HG03342 (cell line): ENCODE data around the gene FLT3LG.

ENCODE experiments used
- ATAC-seq: cut with Tn5 transposase; IDR thresholded peaks from one replicate; pipeline ENCODE4 v1.9.1; 2021; ENCODE audit warnings: mild to moderate bottlenecking, moderate library complexity; ENCODE audit not compliant: unreplicated experiment

FLT3LG gene

DNA sequence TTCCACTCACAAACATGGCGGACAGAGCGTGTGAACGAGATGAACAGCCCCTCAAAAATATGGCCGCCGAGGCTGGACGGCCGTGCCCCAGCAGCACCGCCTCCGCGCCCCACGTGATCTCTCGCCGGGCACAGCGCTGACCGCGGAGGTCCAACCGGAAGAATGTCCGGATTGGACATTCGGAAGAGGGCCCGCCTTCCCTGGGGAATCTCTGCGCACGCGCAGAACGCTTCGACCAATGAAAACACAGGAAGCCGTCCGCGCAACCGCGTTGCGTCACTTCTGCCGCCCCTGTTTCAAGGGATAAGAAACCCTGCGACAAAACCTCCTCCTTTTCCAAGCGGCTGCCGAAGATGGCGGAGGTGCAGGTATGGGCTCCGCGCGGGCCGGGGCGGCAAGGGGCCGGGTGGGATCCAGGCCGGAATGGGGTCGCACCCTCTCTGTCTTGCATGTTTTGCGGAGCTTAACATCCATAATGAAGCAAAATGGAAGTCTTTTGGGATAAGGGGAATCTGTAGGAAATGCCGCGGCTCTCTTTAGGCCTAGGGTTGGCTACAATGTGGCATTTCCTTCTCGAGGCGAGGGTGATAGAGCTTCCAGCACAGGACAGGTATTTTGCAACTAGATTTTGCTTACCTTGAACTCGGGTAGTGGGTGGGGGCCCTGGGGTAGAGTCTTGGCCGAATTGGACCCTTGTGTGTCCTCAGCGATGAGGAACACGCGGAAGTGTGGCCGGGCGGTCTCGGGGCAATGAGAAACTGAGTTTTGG, 13.4 kb downstream of the FLT3LG start, which contains the start of gene RPL13A:
Gene RPL13A, plus strand, starts transcription at position 332 of the 769 bp plus-strand sequence. Its CDS starts 22 bp downstream, at position 354.
- peak; percentile 84 for ATAC-seq

DNA sequence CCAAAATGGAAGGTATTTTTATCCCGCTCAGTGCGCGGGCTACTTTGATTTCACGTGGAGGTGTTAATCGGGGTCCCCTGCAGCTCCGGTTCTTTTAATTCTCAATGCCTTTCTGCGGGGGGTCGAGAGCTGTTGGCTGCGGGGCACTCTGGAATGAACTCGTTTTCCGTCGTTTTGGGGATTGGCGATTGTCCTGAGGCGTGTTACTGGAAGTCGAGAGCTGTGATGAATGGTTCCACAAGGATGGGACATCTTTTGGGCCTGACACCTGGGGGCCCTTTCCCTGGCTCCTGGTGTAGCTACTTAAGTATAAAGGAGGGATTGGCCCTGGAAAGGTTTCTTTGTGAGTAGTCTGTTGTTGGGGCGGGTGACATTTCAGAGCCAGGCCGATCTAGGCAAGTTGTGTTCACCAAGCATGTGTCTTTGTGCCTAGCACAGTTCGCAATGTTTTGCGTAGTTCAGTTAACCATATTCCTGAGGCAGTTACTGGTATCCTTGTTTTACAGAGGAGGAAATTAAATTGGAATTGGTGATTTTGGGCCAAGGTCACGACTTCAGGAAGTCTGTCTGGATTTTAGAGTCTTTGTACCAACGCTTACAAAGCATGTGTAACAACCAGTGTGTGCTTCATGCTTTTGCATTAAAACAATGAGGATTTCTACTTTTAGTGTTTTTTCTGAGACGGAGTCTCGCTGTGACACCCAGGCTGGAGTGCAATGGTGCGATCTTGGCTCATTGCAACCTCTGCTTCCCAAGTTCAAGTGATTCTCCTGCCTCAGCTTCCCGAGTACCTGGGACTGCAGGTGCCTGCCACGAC, 14.2 kb downstream of the FLT3LG start:
- ATAC-seq: no peak

DNA sequence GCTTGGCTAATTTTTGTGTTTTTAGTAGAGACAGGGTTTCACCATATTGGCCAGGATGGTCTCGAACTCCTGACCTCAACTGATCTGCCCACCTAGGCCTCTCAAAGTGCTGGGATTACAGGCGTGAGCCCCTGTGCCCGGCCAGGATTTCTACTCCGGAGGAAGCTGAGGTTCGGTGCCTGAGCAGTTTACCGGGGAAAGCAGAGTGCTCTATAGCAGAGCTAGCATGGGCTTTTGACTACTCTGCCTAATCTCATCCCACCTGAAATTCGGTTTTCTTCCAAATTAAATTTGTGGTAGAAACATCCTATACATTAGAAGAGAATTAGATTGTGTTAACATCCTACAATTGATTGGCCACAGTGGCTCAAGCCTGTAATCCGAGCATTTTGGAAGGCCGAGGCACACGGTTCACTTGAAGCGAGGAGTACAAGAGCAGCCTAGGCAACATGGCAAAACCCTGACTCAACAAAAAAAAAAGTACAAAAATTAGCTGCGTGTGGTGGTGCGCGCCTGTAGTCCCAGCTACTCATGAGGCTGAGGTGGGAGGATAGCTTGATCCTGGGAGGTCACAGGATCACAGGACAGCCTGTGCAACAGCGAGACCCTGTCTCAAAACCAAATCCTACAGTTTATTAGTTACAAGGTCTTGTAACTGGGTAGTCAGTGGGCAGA, 15.0 kb downstream of the FLT3LG start:
- ATAC-seq: no peak

DNA sequence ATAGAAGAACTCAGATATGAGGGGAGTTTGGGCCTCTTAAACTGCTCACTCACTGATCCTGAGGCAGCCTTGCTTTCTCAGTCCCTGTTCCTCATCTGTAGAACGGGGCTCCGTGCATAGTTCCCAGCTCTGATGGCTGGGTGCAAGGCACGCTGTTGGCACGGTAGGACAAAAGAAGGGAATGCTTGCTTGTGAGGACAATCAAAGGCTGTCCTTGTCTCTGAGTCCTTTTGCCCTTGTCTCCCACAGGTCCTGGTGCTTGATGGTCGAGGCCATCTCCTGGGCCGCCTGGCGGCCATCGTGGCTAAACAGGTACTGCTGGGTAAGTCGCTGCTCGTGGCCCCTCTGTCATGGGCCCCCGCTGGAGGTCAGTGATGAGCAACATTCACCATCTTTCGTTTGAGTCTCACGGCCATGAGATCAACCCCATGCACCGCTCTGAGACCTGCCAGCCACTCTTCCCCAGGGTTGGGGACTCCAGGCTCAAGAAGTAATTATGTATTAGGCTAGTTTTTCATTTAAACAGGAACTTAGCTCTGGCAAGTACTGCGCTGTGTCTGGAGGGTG, 15.7 kb downstream of the FLT3LG start:
- ATAC-seq: no peak

DNA sequence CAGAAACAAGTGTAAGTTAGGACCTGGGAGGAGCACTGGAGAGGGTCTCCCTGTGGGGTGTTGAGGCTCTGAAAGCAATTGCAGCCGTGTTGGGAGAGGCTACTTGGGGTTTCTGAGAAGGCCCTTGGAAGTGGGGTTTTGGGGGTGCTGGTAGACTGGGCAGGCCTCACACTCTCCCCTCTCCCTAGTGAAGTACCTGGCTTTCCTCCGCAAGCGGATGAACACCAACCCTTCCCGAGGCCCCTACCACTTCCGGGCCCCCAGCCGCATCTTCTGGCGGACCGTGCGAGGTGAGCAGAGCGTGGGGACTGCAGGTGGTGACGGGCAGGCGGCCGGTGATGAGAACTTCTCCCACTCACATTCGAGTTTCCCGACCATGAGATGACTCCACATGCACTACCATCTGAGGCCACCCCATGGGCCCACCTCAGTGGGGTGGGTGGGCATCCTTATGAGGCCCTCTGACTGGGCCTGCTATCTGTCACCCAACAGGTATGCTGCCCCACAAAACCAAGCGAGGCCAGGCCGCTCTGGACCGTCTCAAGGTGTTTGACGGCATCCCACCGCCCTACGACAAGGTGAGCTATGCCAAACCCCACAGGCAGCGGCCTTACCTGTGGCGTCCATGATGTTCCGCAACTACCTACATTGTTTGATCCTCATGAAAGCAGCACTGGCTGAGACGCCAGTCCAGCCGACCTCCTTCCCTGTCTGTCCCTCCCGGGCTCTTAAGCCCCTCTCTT, 16.4 kb downstream of the FLT3LG start:
- ATAC-seq: no peak

DNA sequence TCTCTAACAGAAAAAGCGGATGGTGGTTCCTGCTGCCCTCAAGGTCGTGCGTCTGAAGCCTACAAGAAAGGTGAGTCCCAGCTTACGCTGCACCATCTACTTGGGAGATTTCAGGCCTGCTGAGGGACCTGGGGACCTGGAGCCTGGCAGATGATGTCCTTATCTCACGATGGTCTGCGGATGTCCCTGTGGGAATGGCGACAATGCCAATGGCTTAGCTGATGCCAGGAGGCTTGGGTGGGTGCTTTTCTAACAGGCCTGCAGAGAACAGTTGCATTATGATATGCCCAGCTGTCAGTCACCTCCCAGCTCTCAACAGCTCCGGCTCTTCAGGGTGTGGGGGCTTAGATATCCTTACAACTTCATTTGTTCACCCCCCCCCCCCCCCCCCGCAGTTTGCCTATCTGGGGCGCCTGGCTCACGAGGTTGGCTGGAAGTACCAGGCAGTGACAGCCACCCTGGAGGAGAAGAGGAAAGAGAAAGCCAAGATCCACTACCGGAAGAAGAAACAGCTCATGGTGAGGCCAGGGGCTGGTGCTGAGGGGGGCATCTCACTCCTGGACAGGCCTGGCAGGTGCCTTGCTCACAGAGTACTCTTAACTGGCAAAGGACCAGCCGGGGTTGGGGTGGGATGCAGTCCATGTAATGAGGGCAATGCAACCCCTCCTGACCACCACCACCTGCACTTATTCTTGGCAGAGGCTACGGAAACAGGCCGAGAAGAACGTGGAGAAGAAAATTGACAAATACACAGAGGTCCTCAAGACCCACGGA, 17.2 kb downstream of the FLT3LG start:
- ATAC-seq: no peak

DNA sequence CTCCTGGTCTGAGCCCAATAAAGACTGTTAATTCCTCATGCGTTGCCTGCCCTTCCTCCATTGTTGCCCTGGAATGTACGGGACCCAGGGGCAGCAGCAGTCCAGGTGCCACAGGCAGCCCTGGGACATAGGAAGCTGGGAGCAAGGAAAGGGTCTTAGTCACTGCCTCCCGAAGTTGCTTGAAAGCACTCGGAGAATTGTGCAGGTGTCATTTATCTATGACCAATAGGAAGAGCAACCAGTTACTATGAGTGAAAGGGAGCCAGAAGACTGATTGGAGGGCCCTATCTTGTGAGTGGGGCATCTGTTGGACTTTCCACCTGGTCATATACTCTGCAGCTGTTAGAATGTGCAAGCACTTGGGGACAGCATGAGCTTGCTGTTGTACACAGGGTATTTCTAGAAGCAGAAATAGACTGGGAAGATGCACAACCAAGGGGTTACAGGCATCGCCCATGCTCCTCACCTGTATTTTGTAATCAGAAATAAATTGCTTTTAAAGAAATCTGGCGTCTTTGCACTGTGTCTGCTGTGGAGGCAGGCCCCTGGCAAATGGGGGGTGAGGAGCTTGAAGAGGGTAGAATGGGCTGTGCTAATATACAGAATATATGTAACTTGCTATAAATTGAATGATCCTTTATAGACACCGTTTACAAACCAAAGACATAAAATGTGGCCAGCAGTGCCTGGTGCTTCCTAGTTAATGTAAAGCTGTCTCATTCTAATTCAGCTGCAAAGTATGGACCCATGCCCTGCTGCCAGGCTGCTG, 18.0 kb downstream of the FLT3LG start:
- ATAC-seq: no peak

DNA sequence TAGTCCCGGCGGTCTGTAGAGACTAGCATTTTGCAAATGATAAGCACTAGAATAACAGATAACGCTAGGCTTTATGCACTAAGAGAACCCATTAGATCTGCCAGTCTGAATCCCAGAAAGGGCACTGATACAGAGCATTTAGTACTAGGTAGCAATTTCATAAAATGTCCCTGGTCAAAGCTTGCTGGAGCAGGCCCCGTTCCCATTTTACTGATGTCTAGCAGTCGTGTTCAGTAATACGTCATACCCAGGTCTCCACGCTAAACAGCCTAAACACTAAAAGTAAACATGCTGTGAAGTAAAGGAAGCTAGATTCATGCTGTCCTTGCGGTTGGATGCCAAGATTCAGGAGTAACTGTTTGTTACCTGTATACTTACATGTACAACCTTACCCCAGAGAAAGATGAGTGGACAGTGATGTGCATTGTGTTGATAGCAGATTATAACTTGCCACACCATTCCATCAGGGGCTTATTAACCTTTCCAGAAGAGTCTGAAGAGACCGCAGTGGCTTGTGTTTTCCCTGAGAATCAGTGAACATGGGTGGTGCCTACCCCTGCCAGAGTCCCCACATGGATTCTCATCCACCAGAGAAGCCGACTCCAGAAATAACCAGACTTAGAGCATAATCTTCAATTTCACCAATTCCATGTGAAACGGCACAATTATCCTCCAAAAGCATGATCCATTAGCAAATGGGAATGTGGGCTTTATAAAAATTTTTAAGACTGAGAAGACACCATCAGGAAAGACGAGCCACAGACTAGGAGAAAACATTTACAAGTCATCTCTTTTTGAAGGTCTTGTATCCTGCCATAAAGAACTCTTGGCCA, 18.8 kb downstream of the FLT3LG start:
- ATAC-seq: no peak

DNA sequence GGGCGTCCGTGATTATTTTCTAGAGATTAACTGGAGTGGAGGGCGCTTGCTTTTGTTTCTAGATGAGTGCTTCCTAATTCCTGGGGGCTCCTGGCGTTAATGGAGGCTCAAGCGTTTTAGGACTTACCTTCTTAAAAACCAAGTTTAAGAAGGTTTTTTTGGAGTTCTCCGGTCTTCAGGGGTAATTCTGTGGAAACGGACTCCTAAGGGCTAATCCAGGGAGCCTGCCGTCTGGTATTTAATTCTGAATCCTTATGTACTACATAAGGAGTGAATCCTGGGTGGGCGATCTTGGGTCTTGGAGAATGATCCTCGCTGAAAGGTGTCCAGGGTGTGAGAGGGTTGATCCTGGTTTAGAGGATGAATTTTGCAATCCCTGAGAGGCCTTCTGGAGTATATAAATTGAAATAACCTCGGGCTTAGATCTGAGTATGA, 22.6 kb downstream of the FLT3LG start:
- no peak for ATAC-seq

DNA sequence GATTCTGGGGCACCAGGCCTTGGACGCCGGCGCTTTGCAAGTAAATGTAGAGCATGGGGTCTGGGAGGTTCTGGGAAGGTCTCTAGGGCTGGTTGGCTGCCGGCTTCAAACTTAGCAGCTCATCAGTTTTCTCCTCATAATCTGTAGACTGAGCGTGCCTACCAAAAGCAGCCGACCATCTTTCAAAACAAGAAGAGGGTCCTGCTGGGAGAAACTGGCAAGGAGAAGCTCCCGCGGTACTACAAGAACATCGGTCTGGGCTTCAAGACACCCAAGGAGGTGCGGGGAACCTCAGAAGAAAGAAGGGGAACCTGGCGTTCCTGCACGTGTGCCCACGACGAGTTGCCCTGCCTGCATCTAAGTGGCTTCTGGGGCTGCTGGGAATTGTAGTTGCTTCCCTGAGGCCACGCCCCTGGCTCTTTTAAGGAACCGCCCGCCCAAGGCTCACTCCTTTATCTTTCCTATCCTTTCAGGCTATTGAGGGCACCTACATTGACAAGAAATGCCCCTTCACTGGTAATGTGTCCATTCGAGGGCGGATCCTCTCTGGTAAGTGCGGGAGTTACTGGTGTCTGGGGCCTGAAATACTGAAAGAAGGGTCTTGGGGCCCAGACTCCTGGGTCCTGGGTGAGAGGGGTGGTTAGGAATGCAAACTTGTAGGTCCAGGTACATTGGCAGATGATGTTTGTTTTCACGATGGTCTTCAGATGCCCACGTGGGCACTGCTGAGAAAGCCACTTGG, 23.2 kb downstream of the FLT3LG start:
- ATAC-seq: no peak

DNA sequence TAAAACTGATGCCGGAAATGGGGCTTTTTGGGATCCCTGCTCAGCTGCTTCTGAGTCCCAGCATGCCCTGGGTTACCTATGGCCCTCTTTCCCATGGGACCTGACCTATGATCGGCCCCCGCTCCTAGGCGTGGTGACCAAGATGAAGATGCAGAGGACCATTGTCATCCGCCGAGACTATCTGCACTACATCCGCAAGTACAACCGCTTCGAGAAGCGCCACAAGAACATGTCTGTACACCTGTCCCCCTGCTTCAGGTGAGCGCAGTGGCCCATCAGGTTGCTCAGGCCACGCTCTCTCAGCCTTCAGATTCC, 23.7 kb downstream of the FLT3LG start:
- no peak for ATAC-seq

DNA sequence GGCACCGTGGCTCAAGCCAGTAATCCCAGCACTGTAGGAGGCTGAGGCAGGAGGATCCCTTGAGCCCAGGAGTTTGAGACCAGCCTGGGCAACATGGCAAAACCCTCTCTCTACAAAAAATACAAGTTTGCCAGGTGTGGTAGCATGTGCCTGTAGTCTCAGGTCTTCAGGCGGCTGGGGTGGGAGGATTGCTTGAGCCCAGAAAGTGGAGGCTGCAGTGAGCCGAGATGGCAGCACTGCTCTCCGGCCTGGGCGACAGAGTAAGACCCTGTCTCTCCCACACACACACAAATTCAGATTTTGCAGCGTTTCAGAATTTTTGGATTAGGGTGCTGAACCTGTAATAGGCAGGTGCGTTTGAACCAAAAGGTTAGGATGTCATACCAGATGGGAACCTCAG, 24.5 kb downstream of the FLT3LG start:
- no peak for ATAC-seq

DNA sequence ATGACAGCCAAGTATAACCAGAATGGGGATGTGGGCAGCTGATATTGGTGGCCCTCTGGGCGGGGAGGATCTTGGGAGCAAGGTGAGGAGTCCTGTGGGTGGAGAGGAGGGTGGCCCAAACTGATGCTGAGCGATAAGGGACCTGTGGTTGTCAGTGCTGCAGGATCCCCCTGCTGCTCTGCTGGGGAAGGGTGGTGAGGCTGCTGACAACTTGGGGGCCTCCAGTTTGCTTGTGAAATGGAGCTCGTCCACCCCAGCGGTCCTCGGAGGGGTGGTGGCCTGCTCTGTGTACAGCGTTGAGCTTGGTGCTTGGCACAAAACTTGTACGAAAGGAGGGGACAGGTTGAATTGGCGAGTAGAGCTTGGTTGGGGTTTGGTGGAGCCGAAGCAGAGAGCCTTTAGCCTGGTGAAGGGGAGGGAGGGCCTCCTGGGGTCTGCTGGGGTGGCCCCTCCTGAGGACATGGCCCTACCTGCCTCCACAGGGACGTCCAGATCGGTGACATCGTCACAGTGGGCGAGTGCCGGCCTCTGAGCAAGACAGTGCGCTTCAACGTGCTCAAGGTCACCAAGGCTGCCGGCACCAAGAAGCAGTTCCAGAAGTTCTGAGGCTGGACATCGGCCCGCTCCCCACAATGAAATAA, 25.1 kb downstream of the FLT3LG start:
- ATAC-seq: no peak

DNA sequence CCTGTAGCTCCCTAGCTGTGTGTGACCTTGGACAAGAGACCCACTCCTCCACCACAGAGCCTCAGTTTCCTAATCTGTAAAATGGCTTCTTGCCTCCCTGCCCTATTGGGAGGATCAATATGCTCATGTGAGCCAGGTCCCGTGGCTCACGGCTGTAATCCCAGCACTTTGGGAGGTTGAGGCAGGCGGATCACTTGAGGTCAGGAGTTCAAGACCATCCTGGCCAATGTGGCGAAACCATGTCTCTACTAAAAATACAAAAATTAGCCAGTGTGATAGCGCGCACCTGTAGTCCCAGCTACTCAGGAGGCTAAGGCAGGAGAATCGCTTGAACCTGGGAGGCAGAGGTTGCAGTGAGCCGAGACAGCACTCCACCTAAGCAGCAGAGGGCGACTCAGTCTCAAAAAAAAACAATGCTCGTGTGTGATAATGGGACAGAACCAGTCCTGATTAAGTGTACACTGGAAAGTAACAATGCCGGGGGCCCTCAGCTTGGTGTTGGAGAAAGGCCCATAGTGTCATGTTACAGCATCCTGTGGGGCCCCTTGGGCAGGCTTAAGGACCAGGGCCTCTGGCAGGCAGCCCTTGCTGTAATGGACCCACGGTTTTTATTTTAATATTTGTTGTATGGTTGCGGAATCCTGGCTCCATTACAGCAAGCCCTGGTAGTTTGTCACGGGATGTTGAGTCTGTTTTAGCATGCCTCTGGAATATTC, 29.0 kb downstream of the FLT3LG start:
- ATAC-seq: no peak

DNA sequence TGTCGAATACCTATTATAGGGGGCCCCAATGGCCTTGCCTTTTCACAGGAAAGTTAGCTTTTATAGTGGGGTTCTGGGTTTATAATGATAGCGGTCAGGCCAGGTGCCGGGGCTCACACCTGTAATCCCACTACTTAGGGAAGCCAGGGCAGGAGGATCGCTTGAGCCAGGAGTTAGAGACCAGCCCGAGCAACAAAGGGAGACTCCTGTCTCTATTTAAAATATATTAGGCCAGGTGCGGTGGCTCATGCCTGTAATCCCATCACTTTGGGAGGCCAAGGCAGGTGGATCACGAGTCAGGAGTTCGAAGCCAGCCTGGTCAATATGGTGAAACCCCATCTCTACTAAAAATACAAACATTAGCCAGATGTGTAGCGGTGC, 29.6 kb downstream of the FLT3LG start:
- ATAC-seq: no peak

DNA sequence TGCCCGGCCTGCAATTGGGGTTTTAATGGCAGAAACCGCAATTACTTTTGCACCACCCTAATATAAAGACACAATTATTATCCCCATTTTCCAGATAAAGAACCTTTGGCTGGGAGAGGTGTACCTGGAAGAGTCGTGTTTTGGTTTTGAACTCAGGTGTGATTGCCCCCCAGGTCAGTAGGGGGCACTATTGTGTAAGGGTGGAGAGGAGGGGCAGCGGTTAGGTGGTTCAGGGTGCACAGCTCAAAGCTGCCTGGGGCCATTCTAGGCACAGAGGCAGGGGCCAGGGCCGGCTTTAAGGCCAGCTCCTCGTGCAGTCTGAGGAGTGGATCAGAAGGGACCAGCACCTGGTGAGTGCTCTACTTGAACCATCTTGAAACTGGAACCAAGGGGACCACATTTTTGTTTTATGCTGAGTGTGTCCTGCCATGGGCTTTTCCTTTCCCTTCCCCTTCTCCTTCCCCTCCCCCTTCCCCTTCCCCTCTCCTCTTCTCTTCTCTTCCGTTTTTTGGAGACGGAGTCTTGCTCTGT, 32.6 kb downstream of the FLT3LG start:
- ATAC-seq: no peak
